HepG2 (cell line): Measurements from ENCODE around the gene PARS2. TPM values are rescaled to one million over a fixed set of nuclear protein-coding genes. Genes with fewer than 3 reads are reported as not detected.
A peak's percentile ranks its signal among the peaks of the same experiment; 100 is the strongest.

Experiments used
- ATF7-NPFF ChIP-seq: sonication (generic); formaldehyde crosslinking; IDR thresholded peaks from 2 replicates; pipeline ENCODE4 v1.8.1; 2023; ENCODE audit warnings: mild to moderate bottlenecking, low read depth, missing genetic modification reagents, moderate library complexity
- CC2D1A ChIP-seq: sonication (generic); formaldehyde crosslinking; IDR thresholded peaks from 2 replicates; pipeline ENCODE4 v1.8.1; 2023; ENCODE audit warnings: mild to moderate bottlenecking, missing genetic modification reagents
- CHD4 ChIP-seq: fragments of 200-600 bp; sonication (generic); IDR thresholded peaks from 2 replicates; pipeline ENCODE4 v1.7.0; 2017; ENCODE audit warnings: mild to moderate bottlenecking, low read length, borderline replicate concordance
- DNMT1 ChIP-seq: sonication (generic); formaldehyde crosslinking; IDR thresholded peaks from 2 replicates; pipeline ENCODE4 v1.5.1; 2020; ENCODE audit warnings: mild to moderate bottlenecking, missing genetic modification reagents
- ERF ChIP-seq: IDR thresholded peaks from 2 replicates; pipeline ENCODE4 v1.6.1; 2018; ENCODE audit warnings: missing biosample characterization, missing genetic modification reagents
- FIP1L1 ChIP-seq: fragments of 200-400 bp; formaldehyde crosslinking; IDR thresholded peaks from 2 replicates; pipeline ENCODE4 v1.6.1; 2018; ENCODE audit warnings: low read depth, mild to moderate bottlenecking, low read length, moderate library complexity, borderline replicate concordance; ENCODE audit not compliant: insufficient read depth
- KLF12 ChIP-seq: sonication (generic); formaldehyde crosslinking; IDR thresholded peaks from 2 replicates; pipeline ENCODE4 v1.4.0; 2020; ENCODE audit warnings: missing genetic modification reagents, borderline replicate concordance
- NFE2 ChIP-seq: sonication (generic); formaldehyde crosslinking; IDR thresholded peaks from 2 replicates; pipeline ENCODE4 v1.4.0; 2020; ENCODE audit warnings: missing genetic modification reagents
- PRMT3 ChIP-seq: sonication (generic); formaldehyde crosslinking; IDR thresholded peaks from 2 replicates; pipeline ENCODE4 v1.8.1; 2022; ENCODE audit warnings: low read depth, mild to moderate bottlenecking, moderate library complexity, missing genetic modification reagents, borderline replicate concordance
- RXRB ChIP-seq: IDR thresholded peaks from 2 replicates; pipeline ENCODE4 v1.6.1; 2016; ENCODE audit warnings: borderline replicate concordance, missing genetic modification reagents, missing compliant biosample characterization
- SATB2 ChIP-seq: sonication (generic); formaldehyde crosslinking; IDR thresholded peaks from 2 replicates; pipeline ENCODE4 v1.5.0; 2020; ENCODE audit warnings: missing genetic modification reagents
- SIN3A ChIP-seq: IDR thresholded peaks from 2 replicates; pipeline ENCODE4 v1.6.1; 2011; ENCODE audit warnings: low read depth, mild to moderate bottlenecking, control low read depth, low read length, borderline replicate concordance
- SP4 ChIP-seq: sonication (generic); formaldehyde crosslinking; IDR thresholded peaks from 2 replicates; pipeline ENCODE4 v1.8.1; 2023; ENCODE audit warnings: mild to moderate bottlenecking, missing genetic modification reagents
- TBX2 ChIP-seq: sonication (generic); formaldehyde crosslinking; IDR thresholded peaks from 2 replicates; pipeline ENCODE4 v1.5.0; 2020; ENCODE audit warnings: missing genetic modification reagents, mild to moderate bottlenecking, borderline replicate concordance
- TRIM24 ChIP-seq: sonication (generic); formaldehyde crosslinking; IDR thresholded peaks from 2 replicates; pipeline ENCODE4 v1.8.0; 2022; ENCODE audit warnings: mild to moderate bottlenecking, missing genetic modification reagents
- ZNF234 ChIP-seq: sonication (generic); formaldehyde crosslinking; conservative IDR thresholded peaks from 2 replicates; pipeline ENCODE4 v1.5.1; 2020; ENCODE audit warnings: mild to moderate bottlenecking, missing genetic modification reagents
- ZNF331 ChIP-seq: sonication (generic); formaldehyde crosslinking; IDR thresholded peaks from 2 replicates; pipeline ENCODE4 v1.4.0; 2020; ENCODE audit warnings: missing genetic modification reagents
- ZNF746 ChIP-seq: sonication (generic); formaldehyde crosslinking; IDR thresholded peaks from 2 replicates; pipeline ENCODE4 v1.8.0; 2022; ENCODE audit warnings: mild to moderate bottlenecking, missing genetic modification reagents
- ZSCAN20 ChIP-seq: sonication (generic); formaldehyde crosslinking; IDR thresholded peaks from 2 replicates; pipeline ENCODE4 v1.4.0; 2020; ENCODE audit warnings: missing genetic modification reagents, mild to moderate bottlenecking, borderline replicate concordance
- polyA plus RNA-seq, 8 experiments: library from polyadenylated mRNA; depleted of rRNA in 3 of 8; stranded (reverse) in 7 of 8; unstranded in 1 of 8; fragments of >200 nt; fragmentation: Illumina TruSeq in 4 of 8; extraction: Trizol in 4 of 8; gene quantifications; 2 replicates each; pipeline versions ENCODE4 v1.2.1 to v1.2.3, GENCODE V29; 2011 to 2016; ENCODE audit warnings: low read depth in 4 of 8, missing spikeins in 1 of 8, mixed read lengths in 1 of 8; ENCODE audit not compliant: insufficient read depth in 1 of 8
- total RNA-seq, 5 experiments: library from RNA; depleted of rRNA; stranded (reverse); fragments of >200 nt; fragmentation: Illumina TruSeq; extraction: Trizol; gene quantifications; 2 replicates each; pipeline ENCODE4 v1.2.3, GENCODE V29; 2016; ENCODE audit warnings: low read depth in 1 of 5
- TF ChIP-seq, protein P1 (sequence below): IDR thresholded peaks from 2 replicates; pipeline ENCODE4 v1.4.0; 2020; ENCODE audit warnings: mild to moderate bottlenecking, missing genetic modification reagents
- TF ChIP-seq, protein P2 (sequence below): sonication (generic); formaldehyde crosslinking; IDR thresholded peaks from 2 replicates; pipeline ENCODE4 v1.4.0; 2020; ENCODE audit warnings: missing genetic modification reagents, borderline replicate concordance
- TF ChIP-seq, protein P3 (sequence below): sonication (generic); formaldehyde crosslinking; IDR thresholded peaks from 2 replicates; pipeline ENCODE4 v1.4.0; 2020; ENCODE audit warnings: missing genetic modification reagents, borderline replicate concordance

The PARS2 gene
- total and polyA plus RNA-seq, 2 of the 13 experiments (the other 11 are each of a cell fraction or from before 2014, with no cell fraction given), result 2.4 to 4.6 TPM

DNA sequence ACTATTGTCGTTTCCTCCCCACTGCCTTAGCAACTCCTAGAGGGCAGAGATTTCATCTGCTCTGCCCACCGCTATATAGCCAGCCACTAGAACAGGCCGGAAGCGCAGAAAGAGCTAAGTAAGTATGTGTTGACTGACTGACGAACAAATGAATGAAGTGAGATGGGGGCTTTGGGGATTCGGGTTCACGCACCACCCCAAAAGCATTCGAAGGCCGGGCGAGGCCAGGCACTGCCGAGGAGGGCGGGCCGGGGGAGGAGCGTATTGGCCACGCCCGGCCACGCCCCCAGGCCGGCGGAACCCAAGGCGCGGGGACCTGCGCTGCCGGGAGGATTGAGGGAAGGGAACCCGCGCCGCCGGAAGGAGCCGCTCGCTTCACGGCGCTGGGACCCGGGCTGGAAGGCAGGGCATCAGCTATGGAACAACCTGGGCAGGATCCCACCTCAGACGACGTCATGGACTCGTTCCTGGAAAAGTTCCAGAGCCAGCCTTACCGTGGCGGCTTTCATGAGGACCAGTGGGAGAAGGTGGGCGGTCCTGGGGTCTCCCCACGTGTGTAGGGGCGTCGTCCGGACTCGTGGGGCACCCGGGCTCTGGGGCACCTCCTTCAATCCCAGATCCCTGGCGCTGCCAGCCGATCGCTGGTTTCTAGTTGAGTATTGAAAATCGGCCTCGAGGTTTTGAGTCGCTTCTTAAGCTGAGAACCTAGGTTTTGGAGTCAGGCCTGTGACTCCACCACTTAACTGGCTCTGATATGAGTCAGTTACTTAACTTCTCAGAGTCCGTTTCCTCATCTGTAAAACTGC is 48.6 kb downstream of the PARS2 start, which contains the start of gene TTC4 (continued):
- TF ChIP-seq, protein P1, sequence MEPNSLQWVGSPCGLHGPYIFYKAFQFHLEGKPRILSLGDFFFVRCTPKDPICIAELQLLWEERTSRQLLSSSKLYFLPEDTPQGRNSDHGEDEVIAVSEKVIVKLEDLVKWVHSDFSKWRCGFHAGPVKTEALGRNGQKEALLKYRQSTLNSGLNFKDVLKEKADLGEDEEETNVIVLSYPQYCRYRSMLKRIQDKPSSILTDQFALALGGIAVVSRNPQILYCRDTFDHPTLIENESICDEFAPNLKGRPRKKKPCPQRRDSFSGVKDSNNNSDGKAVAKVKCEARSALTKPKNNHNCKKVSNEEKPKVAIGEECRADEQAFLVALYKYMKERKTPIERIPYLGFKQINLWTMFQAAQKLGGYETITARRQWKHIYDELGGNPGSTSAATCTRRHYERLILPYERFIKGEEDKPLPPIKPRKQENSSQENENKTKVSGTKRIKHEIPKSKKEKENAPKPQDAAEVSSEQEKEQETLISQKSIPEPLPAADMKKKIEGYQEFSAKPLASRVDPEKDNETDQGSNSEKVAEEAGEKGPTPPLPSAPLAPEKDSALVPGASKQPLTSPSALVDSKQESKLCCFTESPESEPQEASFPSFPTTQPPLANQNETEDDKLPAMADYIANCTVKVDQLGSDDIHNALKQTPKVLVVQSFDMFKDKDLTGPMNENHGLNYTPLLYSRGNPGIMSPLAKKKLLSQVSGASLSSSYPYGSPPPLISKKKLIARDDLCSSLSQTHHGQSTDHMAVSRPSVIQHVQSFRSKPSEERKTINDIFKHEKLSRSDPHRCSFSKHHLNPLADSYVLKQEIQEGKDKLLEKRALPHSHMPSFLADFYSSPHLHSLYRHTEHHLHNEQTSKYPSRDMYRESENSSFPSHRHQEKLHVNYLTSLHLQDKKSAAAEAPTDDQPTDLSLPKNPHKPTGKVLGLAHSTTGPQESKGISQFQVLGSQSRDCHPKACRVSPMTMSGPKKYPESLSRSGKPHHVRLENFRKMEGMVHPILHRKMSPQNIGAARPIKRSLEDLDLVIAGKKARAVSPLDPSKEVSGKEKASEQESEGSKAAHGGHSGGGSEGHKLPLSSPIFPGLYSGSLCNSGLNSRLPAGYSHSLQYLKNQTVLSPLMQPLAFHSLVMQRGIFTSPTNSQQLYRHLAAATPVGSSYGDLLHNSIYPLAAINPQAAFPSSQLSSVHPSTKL (CRISPR knock-in tag), result peak; percentile 63
- TF ChIP-seq DNMT1 (CRISPR knock-in tag) (0 out of 2 replicates have a peak, but pooled peaks have one; percentile 88), RXRB (CRISPR knock-in tag) (peak; percentile 70), ERF (CRISPR knock-in tag) (peak; percentile 86), ZSCAN20 (CRISPR knock-in tag) (no peak), FIP1L1 (no peak), CHD4 (no peak), CC2D1A (no peak), ZNF331 (peak; percentile 91; the same call in 1 of the 2 replicates), TBX2 (peak; percentile 77), NFE2 (CRISPR knock-in tag) (no peak), SIN3A (peak; percentile 81), ATF7-NPFF (CRISPR knock-in tag) (peak; percentile 92), SATB2 (CRISPR knock-in tag) (0 out of 2 replicates have a peak, but pooled peaks have one; percentile 47), KLF12 (CRISPR knock-in tag) (peak; percentile 99), SP4 (CRISPR knock-in tag) (peak; percentile 100), ZNF234 (no peak), TRIM24 (CRISPR knock-in tag) (no peak), ZNF746 (CRISPR knock-in tag) (peak; percentile 68; the same call in 1 of the 2 replicates), PRMT3 (no peak)
- TF ChIP-seq, protein P2, sequence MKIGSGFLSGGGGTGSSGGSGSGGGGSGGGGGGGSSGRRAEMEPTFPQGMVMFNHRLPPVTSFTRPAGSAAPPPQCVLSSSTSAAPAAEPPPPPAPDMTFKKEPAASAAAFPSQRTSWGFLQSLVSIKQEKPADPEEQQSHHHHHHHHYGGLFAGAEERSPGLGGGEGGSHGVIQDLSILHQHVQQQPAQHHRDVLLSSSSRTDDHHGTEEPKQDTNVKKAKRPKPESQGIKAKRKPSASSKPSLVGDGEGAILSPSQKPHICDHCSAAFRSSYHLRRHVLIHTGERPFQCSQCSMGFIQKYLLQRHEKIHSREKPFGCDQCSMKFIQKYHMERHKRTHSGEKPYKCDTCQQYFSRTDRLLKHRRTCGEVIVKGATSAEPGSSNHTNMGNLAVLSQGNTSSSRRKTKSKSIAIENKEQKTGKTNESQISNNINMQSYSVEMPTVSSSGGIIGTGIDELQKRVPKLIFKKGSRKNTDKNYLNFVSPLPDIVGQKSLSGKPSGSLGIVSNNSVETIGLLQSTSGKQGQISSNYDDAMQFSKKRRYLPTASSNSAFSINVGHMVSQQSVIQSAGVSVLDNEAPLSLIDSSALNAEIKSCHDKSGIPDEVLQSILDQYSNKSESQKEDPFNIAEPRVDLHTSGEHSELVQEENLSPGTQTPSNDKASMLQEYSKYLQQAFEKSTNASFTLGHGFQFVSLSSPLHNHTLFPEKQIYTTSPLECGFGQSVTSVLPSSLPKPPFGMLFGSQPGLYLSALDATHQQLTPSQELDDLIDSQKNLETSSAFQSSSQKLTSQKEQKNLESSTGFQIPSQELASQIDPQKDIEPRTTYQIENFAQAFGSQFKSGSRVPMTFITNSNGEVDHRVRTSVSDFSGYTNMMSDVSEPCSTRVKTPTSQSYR (CRISPR knock-in tag), result peak; percentile 45; the same call in 1 of the 2 replicates
- TF ChIP-seq, protein P3, sequence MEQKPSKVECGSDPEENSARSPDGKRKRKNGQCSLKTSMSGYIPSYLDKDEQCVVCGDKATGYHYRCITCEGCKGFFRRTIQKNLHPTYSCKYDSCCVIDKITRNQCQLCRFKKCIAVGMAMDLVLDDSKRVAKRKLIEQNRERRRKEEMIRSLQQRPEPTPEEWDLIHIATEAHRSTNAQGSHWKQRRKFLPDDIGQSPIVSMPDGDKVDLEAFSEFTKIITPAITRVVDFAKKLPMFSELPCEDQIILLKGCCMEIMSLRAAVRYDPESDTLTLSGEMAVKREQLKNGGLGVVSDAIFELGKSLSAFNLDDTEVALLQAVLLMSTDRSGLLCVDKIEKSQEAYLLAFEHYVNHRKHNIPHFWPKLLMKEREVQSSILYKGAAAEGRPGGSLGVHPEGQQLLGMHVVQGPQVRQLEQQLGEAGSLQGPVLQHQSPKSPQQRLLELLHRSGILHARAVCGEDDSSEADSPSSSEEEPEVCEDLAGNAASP (CRISPR knock-in tag), result peak; percentile 69; the same call in 1 of the 2 replicates
